Measurements from ENCODE around the gene HEPHL1. TPM values are rescaled to one million over a fixed set of nuclear protein-coding genes. Genes with fewer than 3 reads are reported as not detected.

HEPHL1 gene
- total RNA-seq, 1 donor from 2014 or later, result not detected

GRCh38 chr11:94018721-94019120 lies 2.4 kb upstream of the HEPHL1 start:
- DNase-seq (ENCODE audit: low read depth in 2 of 2), result no peak

DNA sequence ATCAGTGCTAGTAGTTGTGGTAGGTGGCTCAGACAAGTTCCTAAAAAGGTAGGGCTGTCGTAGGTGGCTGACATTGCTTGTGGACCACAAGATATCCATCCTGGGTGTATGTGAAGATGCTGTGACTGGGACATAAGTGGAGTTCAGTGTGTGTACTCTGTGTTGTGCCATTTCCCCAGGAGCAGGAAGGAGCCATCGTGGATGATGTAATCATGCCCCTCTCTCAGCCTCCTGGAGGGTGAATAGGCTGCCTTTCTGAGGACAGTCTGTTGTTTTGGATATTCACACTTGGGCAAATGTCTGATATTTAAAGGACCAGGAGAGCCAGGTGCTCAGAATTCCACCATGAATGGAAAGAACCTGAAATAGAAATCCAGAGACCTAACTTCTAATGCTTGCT lies 2.7 kb downstream of the HEPHL1 start:
- DNase-seq (ENCODE audit: low read depth in 2 of 2), result no peak

GRCh38 chr11:94024547-94024946 lies 3.4 kb downstream of the HEPHL1 start:
- no peak for DNase-seq (ENCODE audit: low read depth in 2 of 2)

GRCh38 chr11:94025690-94026394 lies 4.7 kb downstream of the HEPHL1 start:
- DNase-seq (ENCODE audit: low read depth in 2 of 2), result no peak

DNA sequence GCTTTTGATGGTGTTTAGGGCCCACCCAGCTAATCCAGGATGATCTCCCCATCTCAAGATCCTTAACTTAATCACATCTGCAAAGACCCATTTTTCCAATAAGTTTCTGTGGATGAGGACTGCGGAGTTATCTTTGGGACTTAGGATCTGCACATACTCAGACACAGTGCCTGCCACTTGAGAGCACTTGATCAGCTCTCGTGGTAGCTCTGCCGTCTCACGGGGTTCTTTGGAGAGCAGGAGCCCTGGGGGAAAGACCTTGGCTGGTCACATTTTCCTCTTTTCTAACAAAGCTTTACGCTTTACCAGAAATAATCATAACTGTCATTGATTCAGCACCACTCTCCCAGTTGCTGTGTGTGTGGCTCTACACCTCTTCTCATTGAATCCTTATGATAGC lies 6.1 kb downstream of the HEPHL1 start:
- no peak for DNase-seq (ENCODE audit: low read depth in 2 of 2)

- peak in 1 of 2 donors; percentile 16 for DNase-seq (ENCODE audit: low read depth in 2 of 2)
These were observed 7.3 kb downstream of the HEPHL1 start for GRCh38 chr11:94028436-94028835.

DNA sequence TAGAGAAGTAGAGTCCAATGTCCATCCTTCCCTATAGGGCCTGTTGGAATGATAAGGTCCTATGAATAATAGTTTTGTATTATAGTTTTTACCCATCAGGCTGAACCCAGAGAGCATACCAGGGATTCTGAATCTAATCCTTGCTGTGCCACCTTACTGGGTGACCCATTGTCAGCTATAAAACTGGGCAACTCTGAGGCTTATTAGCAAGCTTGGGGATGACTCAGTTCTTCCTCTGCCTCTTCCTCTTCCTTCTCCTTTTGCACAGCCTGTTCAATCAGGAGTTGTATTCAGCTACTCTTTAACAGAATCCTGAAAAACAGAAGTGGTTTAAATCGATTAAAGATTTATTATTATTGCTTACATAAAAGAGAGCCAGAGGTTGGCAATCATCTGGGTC lies 8.9 kb downstream of the HEPHL1 start:
- no peak for DNase-seq (ENCODE audit: low read depth in 2 of 2)

GRCh38 chr11:94031625-94032024 lies 10.5 kb downstream of the HEPHL1 start:
- no peak for DNase-seq (ENCODE audit: low read depth in 2 of 2)

- no peak for DNase-seq (ENCODE audit: low read depth in 2 of 2)
These were observed 10.9 kb downstream of the HEPHL1 start for GRCh38 chr11:94032066-94032465.

DNA sequence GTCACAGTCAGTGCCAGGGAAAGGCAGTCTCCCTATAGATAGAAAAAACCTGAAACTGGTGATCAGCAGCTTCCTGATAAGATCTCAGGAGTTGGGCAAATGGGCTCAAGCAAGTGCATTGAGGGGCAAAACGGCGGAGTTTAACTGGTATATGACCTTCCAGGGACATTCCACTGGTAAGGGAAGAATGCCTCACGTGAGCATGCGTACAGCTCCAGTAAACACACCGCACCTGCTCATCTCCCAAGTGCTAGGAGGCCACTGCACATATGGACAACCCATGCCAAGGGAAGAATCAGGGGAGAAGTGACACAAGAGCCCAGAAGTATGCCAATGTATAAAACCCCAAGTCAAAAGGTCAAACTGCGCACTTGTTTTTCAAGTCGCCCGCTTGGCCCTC lies 11.6 kb downstream of the HEPHL1 start:
- DNase-seq (ENCODE audit: low read depth in 2 of 2), result no peak

GRCh38 chr11:94034207-94034606 lies 13.1 kb downstream of the HEPHL1 start:
- no peak for DNase-seq (ENCODE audit: low read depth in 2 of 2)

- no peak for DNase-seq (ENCODE audit: low read depth in 2 of 2)
These were observed 14.9 kb downstream of the HEPHL1 start for GRCh38 chr11:94036096-94036495.

- no peak for DNase-seq (ENCODE audit: low read depth in 2 of 2)
These were observed 22.1 kb downstream of the HEPHL1 start for GRCh38 chr11:94043241-94043640.

- DNase-seq (ENCODE audit: low read depth in 2 of 2), result no peak
These were observed 25.6 kb downstream of the HEPHL1 start for GRCh38 chr11:94046796-94047195.

GRCh38 chr11:94048032-94048709 lies 27.0 kb downstream of the HEPHL1 start:
- DNase-seq (ENCODE audit: low read depth in 2 of 2), result no peak

- no peak for DNase-seq (ENCODE audit: low read depth in 2 of 2)
These were observed 28.2 kb downstream of the HEPHL1 start for GRCh38 chr11:94049351-94049750.

GRCh38 chr11:94058630-94059029 lies 37.5 kb downstream of the HEPHL1 start:
- DNase-seq (ENCODE audit: low read depth in 2 of 2), result no peak

DNA sequence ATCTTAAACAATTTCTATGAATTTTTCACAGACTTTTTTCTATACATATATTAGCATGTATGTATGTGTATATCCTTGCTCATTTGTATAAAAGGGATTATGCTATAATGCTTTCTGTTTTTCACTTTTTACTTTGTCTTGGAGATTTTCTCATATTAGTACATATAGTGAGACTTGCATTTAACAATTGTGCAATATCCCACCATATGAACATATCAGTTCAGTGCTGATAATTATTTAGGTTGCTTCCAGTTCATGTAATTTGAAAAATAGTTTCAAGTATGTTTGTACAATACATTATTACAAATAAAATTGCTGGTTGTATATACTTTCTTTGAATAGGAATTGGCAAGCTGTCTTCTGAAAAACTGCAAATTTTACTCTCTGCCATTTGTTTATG lies 37.9 kb downstream of the HEPHL1 start:
- DNase-seq (ENCODE audit: low read depth in 2 of 2), result no peak

- no peak for DNase-seq (ENCODE audit: low read depth in 2 of 2)
These were observed 39.2 kb downstream of the HEPHL1 start for GRCh38 chr11:94060401-94060800.

GRCh38 chr11:94062360-94062759 lies 41.2 kb downstream of the HEPHL1 start:
- DNase-seq (ENCODE audit: low read depth in 2 of 2), result no peak

DNA sequence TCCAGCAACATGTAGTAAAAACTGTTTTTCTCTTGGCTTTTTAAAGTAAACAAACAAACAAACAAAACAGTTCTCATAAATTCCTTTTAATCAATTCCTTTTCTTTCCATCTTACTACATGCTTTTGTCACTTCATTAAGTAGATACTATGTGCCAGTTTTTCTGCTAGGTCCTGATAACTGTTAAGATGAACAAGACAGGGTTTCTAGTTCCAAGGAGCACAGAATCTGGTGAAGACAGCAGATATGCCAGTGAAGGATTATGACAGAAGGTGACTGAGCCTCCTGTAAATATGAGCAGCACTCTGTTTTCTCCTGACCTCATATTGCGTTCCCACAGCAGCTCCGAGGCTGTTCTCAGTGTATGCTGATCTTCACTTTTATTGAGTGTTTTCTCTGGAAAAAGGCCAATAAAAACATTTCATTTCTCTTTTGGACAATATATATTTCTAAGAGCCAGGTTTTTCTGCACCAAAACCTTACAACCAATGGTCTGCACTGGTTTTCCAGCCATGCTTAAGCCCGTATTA lies 45.8 kb downstream of the HEPHL1 start:
- no peak for DNase-seq (ENCODE audit: low read depth in 2 of 2)

DNA sequence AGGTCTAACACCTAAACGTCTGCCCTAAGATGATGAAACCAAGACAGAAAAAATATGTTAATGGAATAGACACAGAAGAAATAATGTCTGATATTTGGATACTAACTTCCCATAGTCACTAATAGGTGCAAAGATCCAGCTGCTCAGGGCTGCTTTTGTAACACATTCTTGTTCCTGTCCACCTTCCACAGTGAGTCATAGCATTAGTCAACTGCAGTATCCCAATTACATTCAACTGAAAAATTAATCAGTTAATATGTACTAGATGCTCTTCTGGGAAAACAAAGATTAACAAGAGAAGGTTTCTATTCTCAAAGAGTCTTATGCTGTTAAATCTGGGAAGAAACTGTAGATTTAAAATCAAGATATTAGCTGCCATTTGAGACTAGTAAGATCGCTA lies 47.6 kb downstream of the HEPHL1 start:
- DNase-seq (ENCODE audit: low read depth in 2 of 2), result no peak

Data from lung microvascular endothelial cell (primary cell).